Measurements from ENCODE around the gene PSME2. TPM values are rescaled to one million over a fixed set of nuclear protein-coding genes. Genes with fewer than 3 reads are reported as not detected.

Gene PSME2
- total and polyA plus RNA-seq, 2 of the 13 experiments (the other 11 are each of a cell fraction or from before 2014, with no cell fraction given) = 332 to 716 TPM

DNA sequence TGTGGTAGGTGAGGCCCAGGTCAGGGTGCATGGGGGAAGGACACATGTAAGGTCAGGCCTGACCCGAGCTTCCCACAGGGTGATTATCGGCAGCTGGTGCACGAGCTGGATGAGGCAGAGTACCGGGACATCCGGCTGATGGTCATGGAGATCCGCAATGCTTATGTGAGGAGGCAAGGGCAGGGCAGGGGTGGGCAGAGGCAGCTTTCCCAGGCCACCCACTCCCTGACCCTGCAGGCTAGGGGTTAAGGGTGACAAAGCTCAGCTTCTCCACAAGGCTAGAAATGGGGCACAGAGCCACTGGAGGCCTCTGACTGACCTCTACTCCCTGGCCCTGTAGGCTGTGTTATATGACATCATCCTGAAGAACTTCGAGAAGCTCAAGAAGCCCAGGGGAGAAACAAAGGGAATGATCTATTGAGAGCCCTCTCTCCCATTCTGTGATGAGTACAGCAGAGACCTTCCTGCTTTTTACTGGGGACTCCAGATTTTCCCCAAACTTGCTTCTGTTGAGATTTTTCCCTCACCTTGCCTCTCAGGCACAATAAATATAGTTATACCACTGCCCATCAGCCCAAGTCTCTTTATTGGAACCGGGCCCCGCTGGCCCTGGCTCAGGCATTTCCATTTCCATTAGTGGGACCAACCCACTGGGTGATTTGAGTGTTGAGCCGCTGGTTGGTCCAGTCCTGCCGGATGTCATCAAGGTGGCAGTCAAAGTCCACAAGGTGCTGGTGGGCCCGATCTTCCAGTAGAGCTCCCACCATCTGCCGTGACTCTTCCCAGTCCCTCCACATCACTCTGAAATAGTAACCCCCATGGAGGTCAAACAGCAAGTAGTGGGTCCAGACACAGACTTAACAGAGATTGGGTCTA, 7.8 kb downstream of the PSME2 start (continued):
- no peak for TF ChIP-seq ZHX2 (IDR thresholded peaks at IDR 0.05; ENCODE audit: low read depth)
- TF ChIP-seq ZHX2 (CRISPR knock-in tag; IDR thresholded peaks at IDR 0.05; ENCODE audit: borderline replicate concordance) = no peak
- TF ChIP-seq ARNT (IDR thresholded peaks at IDR 0.05) = no peak
- TF ChIP-seq SALL1 (CRISPR knock-in tag; IDR thresholded peaks at IDR 0.05) = 0 out of 2 replicates have a peak, but pooled peaks have one; percentile 9
- TF ChIP-seq, protein P1, sequence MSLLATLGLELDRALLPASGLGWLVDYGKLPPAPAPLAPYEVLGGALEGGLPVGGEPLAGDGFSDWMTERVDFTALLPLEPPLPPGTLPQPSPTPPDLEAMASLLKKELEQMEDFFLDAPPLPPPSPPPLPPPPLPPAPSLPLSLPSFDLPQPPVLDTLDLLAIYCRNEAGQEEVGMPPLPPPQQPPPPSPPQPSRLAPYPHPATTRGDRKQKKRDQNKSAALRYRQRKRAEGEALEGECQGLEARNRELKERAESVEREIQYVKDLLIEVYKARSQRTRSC (CRISPR knock-in tag; IDR thresholded peaks at IDR 0.05; ENCODE audit: low read depth) = 0 out of 2 replicates have a peak, but pooled peaks have one; percentile 60
- TF ChIP-seq RARA (CRISPR knock-in tag; IDR thresholded peaks at IDR 0.05) = peak; percentile 35; the same call in 1 of the 2 replicates
- TF ChIP-seq, protein P2, sequence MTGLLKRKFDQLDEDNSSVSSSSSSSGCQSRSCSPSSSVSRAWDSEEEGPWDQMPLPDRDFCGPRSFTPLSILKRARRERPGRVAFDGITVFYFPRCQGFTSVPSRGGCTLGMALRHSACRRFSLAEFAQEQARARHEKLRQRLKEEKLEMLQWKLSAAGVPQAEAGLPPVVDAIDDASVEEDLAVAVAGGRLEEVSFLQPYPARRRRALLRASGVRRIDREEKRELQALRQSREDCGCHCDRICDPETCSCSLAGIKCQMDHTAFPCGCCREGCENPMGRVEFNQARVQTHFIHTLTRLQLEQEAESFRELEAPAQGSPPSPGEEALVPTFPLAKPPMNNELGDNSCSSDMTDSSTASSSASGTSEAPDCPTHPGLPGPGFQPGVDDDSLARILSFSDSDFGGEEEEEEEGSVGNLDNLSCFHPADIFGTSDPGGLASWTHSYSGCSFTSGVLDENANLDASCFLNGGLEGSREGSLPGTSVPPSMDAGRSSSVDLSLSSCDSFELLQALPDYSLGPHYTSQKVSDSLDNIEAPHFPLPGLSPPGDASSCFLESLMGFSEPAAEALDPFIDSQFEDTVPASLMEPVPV (CRISPR knock-in tag; IDR thresholded peaks at IDR 0.05) = 0 out of 2 replicates have a peak, but pooled peaks have one; percentile 8
- no peak for TF ChIP-seq ZNF841 (CRISPR knock-in tag; IDR thresholded peaks at IDR 0.05; ENCODE audit: borderline replicate concordance)
- TF ChIP-seq, protein P3, sequence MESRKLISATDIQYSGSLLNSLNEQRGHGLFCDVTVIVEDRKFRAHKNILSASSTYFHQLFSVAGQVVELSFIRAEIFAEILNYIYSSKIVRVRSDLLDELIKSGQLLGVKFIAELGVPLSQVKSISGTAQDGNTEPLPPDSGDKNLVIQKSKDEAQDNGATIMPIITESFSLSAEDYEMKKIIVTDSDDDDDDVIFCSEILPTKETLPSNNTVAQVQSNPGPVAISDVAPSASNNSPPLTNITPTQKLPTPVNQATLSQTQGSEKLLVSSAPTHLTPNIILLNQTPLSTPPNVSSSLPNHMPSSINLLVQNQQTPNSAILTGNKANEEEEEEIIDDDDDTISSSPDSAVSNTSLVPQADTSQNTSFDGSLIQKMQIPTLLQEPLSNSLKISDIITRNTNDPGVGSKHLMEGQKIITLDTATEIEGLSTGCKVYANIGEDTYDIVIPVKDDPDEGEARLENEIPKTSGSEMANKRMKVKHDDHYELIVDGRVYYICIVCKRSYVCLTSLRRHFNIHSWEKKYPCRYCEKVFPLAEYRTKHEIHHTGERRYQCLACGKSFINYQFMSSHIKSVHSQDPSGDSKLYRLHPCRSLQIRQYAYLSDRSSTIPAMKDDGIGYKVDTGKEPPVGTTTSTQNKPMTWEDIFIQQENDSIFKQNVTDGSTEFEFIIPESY (CRISPR knock-in tag; IDR thresholded peaks at IDR 0.05) = no peak
- no peak for TF ChIP-seq THYN1 (CRISPR knock-in tag; IDR thresholded peaks at IDR 0.05; ENCODE audit: borderline replicate concordance, low read depth)
- no peak for TF ChIP-seq KLF13 (CRISPR knock-in tag; IDR thresholded peaks at IDR 0.05)
- TF ChIP-seq, protein P4, sequence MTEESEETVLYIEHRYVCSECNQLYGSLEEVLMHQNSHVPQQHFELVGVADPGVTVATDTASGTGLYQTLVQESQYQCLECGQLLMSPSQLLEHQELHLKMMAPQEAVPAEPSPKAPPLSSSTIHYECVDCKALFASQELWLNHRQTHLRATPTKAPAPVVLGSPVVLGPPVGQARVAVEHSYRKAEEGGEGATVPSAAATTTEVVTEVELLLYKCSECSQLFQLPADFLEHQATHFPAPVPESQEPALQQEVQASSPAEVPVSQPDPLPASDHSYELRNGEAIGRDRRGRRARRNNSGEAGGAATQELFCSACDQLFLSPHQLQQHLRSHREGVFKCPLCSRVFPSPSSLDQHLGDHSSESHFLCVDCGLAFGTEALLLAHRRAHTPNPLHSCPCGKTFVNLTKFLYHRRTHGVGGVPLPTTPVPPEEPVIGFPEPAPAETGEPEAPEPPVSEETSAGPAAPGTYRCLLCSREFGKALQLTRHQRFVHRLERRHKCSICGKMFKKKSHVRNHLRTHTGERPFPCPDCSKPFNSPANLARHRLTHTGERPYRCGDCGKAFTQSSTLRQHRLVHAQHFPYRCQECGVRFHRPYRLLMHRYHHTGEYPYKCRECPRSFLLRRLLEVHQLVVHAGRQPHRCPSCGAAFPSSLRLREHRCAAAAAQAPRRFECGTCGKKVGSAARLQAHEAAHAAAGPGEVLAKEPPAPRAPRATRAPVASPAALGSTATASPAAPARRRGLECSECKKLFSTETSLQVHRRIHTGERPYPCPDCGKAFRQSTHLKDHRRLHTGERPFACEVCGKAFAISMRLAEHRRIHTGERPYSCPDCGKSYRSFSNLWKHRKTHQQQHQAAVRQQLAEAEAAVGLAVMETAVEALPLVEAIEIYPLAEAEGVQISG (CRISPR knock-in tag; IDR thresholded peaks at IDR 0.05) = no peak; the same call in 1 of the 2 replicates
